ENCODE results near the gene ACKR1.

Gene ACKR1

DNA sequence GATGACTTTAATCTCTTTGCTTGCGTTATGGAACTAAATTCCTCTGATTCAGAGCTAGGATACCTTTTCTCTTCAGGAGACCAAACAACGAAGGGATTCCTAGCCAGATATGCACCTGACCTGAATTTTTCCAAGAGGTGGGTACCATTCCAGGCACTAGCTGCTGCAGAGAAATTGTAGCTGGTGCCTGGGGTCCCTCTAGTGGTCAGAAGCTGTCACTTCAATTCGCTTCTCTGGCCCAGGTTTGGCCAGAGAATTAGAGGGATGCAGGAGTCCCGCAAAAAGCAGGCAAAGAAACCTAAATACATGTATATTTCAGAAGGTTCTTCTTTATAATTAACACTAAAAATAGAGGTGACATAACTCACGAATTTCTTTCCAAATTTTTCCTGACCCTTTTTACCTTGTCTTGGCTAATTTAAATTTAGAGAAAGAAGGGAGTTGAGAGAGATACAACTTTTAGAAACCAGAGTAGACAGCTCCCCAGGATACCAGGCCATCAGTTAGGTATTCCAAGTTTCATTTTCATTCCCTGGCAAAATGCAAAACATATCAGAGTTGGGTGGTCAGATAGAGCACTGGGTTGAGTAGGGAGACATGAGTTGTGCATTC is 9.6 kb downstream of the ACKR1 start:
- no peaks in the 10 kb centered on the region for H4K20me1 ChIP-seq
- no peak for TF ChIP-seq Cebpa-rat (IDR thresholded peaks at IDR 0.05)
- H3K9ac ChIP-seq, result no peak overlapping the region
- H3K4me3 ChIP-seq, result no peak overlapping the region
- no peaks in the 10 kb centered on the region for H3K4me1 ChIP-seq
- H3K4me2 ChIP-seq, result no peak overlapping the region
- H3K36me3 ChIP-seq, result no peaks in the 10 kb centered on the region
- H3K9me3 ChIP-seq, result no peaks in the 10 kb centered on the region
- no peaks in the 10 kb centered on the region for H3K27me3 ChIP-seq
- no peak overlapping the region for H3K27ac ChIP-seq

DNA sequence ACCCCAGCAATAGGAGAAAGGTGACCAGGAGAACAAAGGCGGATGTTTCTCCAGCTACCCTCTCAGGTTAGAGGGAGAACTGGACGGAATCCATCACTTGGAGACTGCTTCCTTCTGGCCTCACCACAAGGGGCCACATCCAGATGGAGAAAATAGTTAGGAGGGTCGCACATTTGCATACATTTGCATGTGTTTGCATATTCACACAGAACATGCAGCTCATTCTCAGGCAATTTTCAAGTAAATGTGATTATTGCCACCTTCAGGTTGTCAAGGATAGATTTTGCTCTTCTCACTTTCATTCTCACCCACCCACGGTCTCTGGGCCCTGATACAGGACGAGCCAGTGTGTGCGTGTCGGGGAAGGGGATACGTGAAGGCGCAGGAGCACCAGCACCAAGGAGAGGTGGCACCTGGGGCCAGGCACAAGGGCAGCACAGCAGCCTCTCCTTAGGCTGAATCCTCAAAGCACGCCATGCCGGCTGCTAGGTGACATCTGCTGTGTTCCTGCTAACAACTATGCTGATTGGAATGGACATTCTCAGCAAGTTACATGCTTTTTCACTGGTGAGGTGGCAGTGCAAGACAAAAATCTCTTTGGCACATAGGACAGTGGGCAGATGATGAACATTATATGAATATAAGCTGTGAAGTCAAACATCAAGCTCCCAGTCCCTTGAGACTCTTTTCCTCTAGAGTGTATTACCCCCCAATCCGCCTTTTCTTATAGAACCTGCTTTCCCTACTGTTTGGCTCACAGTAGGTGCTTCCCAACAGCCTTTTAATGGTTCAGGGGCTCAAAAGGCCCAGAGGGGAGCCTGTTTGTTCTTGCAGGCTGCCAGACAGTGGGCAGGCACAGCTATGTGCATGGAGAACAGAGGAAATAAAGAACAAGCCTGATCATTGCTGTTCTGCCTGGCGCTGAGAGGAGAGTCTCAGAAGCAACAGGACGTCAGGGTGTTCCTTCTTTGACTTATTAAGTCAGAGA is 14.3 kb downstream of the ACKR1 start:
- no peak overlapping the region for H3K27ac ChIP-seq
- no peaks in the 10 kb centered on the region for H3K27me3 ChIP-seq
- TF ChIP-seq Cebpa-rat (IDR thresholded peaks at IDR 0.05), result no peak
- no peaks in the 10 kb centered on the region for H3K4me1 ChIP-seq
- H3K9ac ChIP-seq, result no peak overlapping the region
- no peak overlapping the region for H3K4me3 ChIP-seq
- H3K36me3 ChIP-seq, result no peaks in the 10 kb centered on the region
- H3K4me2 ChIP-seq, result no peak overlapping the region
- no peaks in the 10 kb centered on the region for H4K20me1 ChIP-seq
- H3K9me3 ChIP-seq, result no peaks in the 10 kb centered on the region

- Histone ChIP-seq H4K20me1 (no peaks in the 10 kb centered on the region), H3K36me3 (no peaks in the 10 kb centered on the region), H3K4me2 (no peak overlapping the region)
Observed at GRCh38 chr1:159222075-159222865, 17.6 kb downstream of the ACKR1 start.

GRCh38 chr1:159223004-159223403 is 18.3 kb downstream of the ACKR1 start:
- H3K36me3 ChIP-seq, result no peaks in the 10 kb centered on the region
- no peaks in the 10 kb centered on the region for H3K27me3 ChIP-seq
- no peak overlapping the region for H3K4me2 ChIP-seq
- H3K4me3 ChIP-seq, result no peak overlapping the region
- no peaks in the 10 kb centered on the region for H3K4me1 ChIP-seq
- no peaks in the 10 kb centered on the region for H4K20me1 ChIP-seq
- H3K9me3 ChIP-seq, result no peaks in the 10 kb centered on the region
- H3K9ac ChIP-seq, result no peak overlapping the region
- H3K27ac ChIP-seq, result no peak overlapping the region
- TF ChIP-seq Cebpa-rat (IDR thresholded peaks at IDR 0.05), result no peak

More at GRCh38 chr1:159222075-159222865, 17.6 kb downstream of the ACKR1 start:
- H3K9ac ChIP-seq, result no peak overlapping the region
- no peak overlapping the region for H3K27ac ChIP-seq
- no peaks in the 10 kb centered on the region for H3K4me1 ChIP-seq
- no peaks in the 10 kb centered on the region for H3K9me3 ChIP-seq
- H3K27me3 ChIP-seq, result no peaks in the 10 kb centered on the region
- no peak overlapping the region for H3K4me3 ChIP-seq
- peak; percentile 86; the same call in 1 of the 2 replicates for TF ChIP-seq Cebpa-rat (IDR thresholded peaks at IDR 0.05)

GRCh38 chr1:159228554-159228953 is 23.9 kb downstream of the ACKR1 start:
- no peak for TF ChIP-seq Cebpa-rat (IDR thresholded peaks at IDR 0.05)
- no peaks in the 10 kb centered on the region for H3K9me3 ChIP-seq
- H4K20me1 ChIP-seq, result no peaks in the 10 kb centered on the region
- no peak overlapping the region for H3K4me3 ChIP-seq
- no peaks in the 10 kb centered on the region for H3K36me3 ChIP-seq
- no peaks in the 10 kb centered on the region for H3K27me3 ChIP-seq
- H3K4me1 ChIP-seq, result no peaks in the 10 kb centered on the region
- H3K9ac ChIP-seq, result no peak overlapping the region
- H3K4me2 ChIP-seq, result no peak overlapping the region
- no peak overlapping the region for H3K27ac ChIP-seq

- H3K4me1 ChIP-seq, result no peaks in the 10 kb centered on the region
Observed at GRCh38 chr1:159229260-159229885, 24.7 kb downstream of the ACKR1 start.

DNA sequence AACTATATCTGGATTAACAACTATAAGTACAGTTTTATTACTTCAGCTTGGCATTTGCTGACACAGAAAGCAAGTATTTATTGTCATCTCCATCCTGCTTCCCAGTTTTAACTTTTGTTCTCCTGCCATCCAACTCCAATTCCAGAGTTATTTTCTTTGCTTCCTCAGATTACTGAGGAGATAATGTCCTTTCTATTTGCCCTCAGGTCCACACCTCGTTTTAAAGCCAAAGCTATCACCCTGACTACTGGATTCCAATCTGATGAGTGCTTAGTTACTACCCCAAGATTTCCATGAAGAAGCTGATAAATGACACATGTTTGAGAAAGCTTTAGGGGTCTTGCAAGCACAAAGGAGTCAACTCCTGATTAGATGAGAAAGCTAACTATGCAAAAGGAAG is 25.2 kb downstream of the ACKR1 start:
- no peak for TF ChIP-seq Cebpa-rat (IDR thresholded peaks at IDR 0.05)
- Histone ChIP-seq H4K20me1 (no peaks in the 10 kb centered on the region), H3K4me3 (no peak overlapping the region), H3K9ac (no peak overlapping the region), H3K4me1 (no peaks in the 10 kb centered on the region), H3K27ac (no peak overlapping the region), H3K4me2 (no peak overlapping the region), H3K36me3 (no peaks in the 10 kb centered on the region), H3K9me3 (no peaks in the 10 kb centered on the region), H3K27me3 (no peaks in the 10 kb centered on the region)

More at GRCh38 chr1:159229260-159229885, 24.7 kb downstream of the ACKR1 start:
- Histone ChIP-seq H3K9ac (no peak overlapping the region), H3K4me2 (no peak overlapping the region), H3K27me3 (no peaks in the 10 kb centered on the region), H3K4me3 (no peak overlapping the region), H3K9me3 (no peaks in the 10 kb centered on the region), H3K27ac (no peak overlapping the region), H3K36me3 (no peaks in the 10 kb centered on the region), H4K20me1 (no peaks in the 10 kb centered on the region)
- no peak for TF ChIP-seq Cebpa-rat (IDR thresholded peaks at IDR 0.05)

GRCh38 chr1:159239551-159240220 is 35.0 kb downstream of the ACKR1 start:
- no peak overlapping the region for H3K27ac ChIP-seq
- H3K9me3 ChIP-seq, result no peaks in the 10 kb centered on the region
- H3K4me1 ChIP-seq, result no peaks in the 10 kb centered on the region
- no peaks in the 10 kb centered on the region for H3K27me3 ChIP-seq
- no peak for TF ChIP-seq Cebpa-rat (IDR thresholded peaks at IDR 0.05)
- H3K4me3 ChIP-seq, result no peak overlapping the region
- no peaks in the 10 kb centered on the region for H4K20me1 ChIP-seq
- H3K9ac ChIP-seq, result no peak overlapping the region
- no peaks in the 10 kb centered on the region for H3K36me3 ChIP-seq
- H3K4me2 ChIP-seq, result no peak overlapping the region

DNA sequence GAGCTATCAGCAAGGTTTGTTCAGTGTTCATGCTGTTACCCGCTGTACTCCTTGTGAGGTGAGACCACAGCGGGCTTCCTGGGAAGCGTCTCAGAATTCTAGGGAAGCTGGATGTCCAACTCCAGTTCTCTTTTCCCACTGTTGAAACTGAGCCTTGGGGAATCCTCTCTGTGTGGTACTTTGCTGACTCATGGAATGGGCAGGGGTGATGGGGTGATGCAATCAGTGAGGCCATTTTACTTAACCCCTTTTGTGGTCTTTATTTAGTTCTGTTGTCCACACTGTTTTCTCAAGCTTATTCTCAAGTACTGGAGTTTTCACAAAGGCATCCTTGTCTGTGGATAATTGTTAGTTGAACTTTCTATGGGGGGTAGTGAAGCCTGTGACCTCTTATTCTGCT is 42.6 kb downstream of the ACKR1 start:
- Histone ChIP-seq H3K27me3 (no peaks in the 10 kb centered on the region), H3K36me3 (no peaks in the 10 kb centered on the region), H3K4me3 (no peak overlapping the region), H3K4me2 (no peak overlapping the region), H3K4me1 (no peaks in the 10 kb centered on the region), H3K27ac (no peak overlapping the region), H3K9ac (no peak overlapping the region), H3K9me3 (peaks cover 17% of the 10 kb centered on the region; the same call in 1 of the 2 replicates), H4K20me1 (no peaks in the 10 kb centered on the region)
- TF ChIP-seq Cebpa-rat (IDR thresholded peaks at IDR 0.05), result no peak
